Activated naive CD8-positive, alpha-beta T cell treated with anti-CD3 and anti-CD28 coated beads, Interleukin-2, amount 50 U/mL, for 24 hours (primary cell): ENCODE measurements around the gene SLC9C2.
"Not testable (repeated sequence)": the region's sequence is repeated elsewhere in the genome, so short reads cannot be mapped to it uniquely, and the experiment has no call there.

Experiments
- ATAC-seq: fragments of 150-1000 bp; cut with Tn5 transposase; one replicate; pipeline ENCODE4 v1.10.0; 2021
- DNase-seq: peaks from one replicate; pipeline ENCODE4 v3.0.0; 2021
- H3K27ac Mint-ChIP-seq: one replicate; pipeline ENCODE4 v1.8.0; 2021; ENCODE audit warnings: mild to moderate bottlenecking, mixed read lengths
- H3K27me3 Mint-ChIP-seq: one replicate; pipeline ENCODE4 v1.8.0; 2021; ENCODE audit warnings: mixed read lengths
- H3K36me3 Mint-ChIP-seq: one replicate; pipeline ENCODE4 v1.8.0; 2021; ENCODE audit warnings: low read depth, mixed read lengths
- H3K4me1 Mint-ChIP-seq: one replicate; pipeline ENCODE4 v1.8.0; 2021; ENCODE audit warnings: mixed read lengths
- H3K4me3 Mint-ChIP-seq: one replicate; pipeline ENCODE4 v1.8.0; 2021; ENCODE audit warnings: mild to moderate bottlenecking, moderate library complexity, mixed read lengths
- H3K9me3 Mint-ChIP-seq: one replicate; pipeline ENCODE4 v1.8.0; 2021; ENCODE audit warnings: mixed read lengths

Gene SLC9C2

GRCh38 chr1:173476197-173476664 is 126.6 kb downstream of the SLC9C2 start:
- H3K4me3 Mint-ChIP-seq, result peak overlapping the region; percentile 87
- no peaks in the 10 kb centered on the region for H3K27me3 Mint-ChIP-seq
- H3K27ac Mint-ChIP-seq, result peak overlapping the region; percentile 89
- H3K4me1 Mint-ChIP-seq, result peaks cover 50% of the 10 kb centered on the region
- peaks cover 31% of the 10 kb centered on the region for H3K36me3 Mint-ChIP-seq
- DNase-seq (no peak), ATAC-seq (no peak)
- peaks cover 11% of the 10 kb centered on the region for H3K9me3 Mint-ChIP-seq

GRCh38 chr1:173475564-173476196 is 127.2 kb downstream of the SLC9C2 start:
- H3K9me3 Mint-ChIP-seq, result peaks cover 11% of the 10 kb centered on the region
- ATAC-seq, result peak; percentile 30
- peak overlapping the region; percentile 69 for H3K27ac Mint-ChIP-seq
- peaks cover 50% of the 10 kb centered on the region for H3K4me1 Mint-ChIP-seq
- DNase-seq, result peak; percentile 16
- H3K36me3 Mint-ChIP-seq, result peaks cover 28% of the 10 kb centered on the region
- no peaks in the 10 kb centered on the region for H3K27me3 Mint-ChIP-seq
- H3K4me3 Mint-ChIP-seq, result peak overlapping the region; percentile 87

- peaks cover 46% of the 10 kb centered on the region for H3K4me1 Mint-ChIP-seq
- DNase-seq, H3K27me3 Mint-ChIP-seq, ATAC-seq, H3K27ac Mint-ChIP-seq: not testable (repeated sequence)
- H3K9me3 Mint-ChIP-seq, result peaks cover 16% of the 10 kb centered on the region
- H3K4me3 Mint-ChIP-seq, result peak overlapping the region; percentile 38
- peaks cover 30% of the 10 kb centered on the region for H3K36me3 Mint-ChIP-seq
Observed at GRCh38 chr1:173474780-173475421, 128.0 kb downstream of the SLC9C2 start.

GRCh38 chr1:173474097-173474779 is 128.6 kb downstream of the SLC9C2 start:
- Mint-ChIP-seq H3K27ac (no peak overlapping the region), H3K27me3 (no peaks in the 10 kb centered on the region), H3K4me1 (peaks cover 39% of the 10 kb centered on the region), H3K4me3 (peak overlapping the region; percentile 38), H3K9me3 (peaks cover 20% of the 10 kb centered on the region), H3K36me3 (peaks cover 25% of the 10 kb centered on the region)
- ATAC-seq (no peak), DNase-seq (no peak)

GRCh38 chr1:173473599-173474011 is 129.3 kb downstream of the SLC9C2 start:
- H3K36me3 Mint-ChIP-seq, result peaks cover 30% of the 10 kb centered on the region
- no peak overlapping the region for H3K27ac Mint-ChIP-seq
- H3K27me3 Mint-ChIP-seq, result no peaks in the 10 kb centered on the region
- no peak overlapping the region for H3K4me3 Mint-ChIP-seq
- peaks cover 34% of the 10 kb centered on the region for H3K4me1 Mint-ChIP-seq
- DNase-seq, result no peak
- peaks cover 26% of the 10 kb centered on the region for H3K9me3 Mint-ChIP-seq
- ATAC-seq, result no peak

- Mint-ChIP-seq H3K9me3 (peaks cover 41% of the 10 kb centered on the region), H3K27me3 (no peaks in the 10 kb centered on the region), H3K36me3 (peaks cover 45% of the 10 kb centered on the region), H3K4me3 (no peak overlapping the region), H3K4me1 (peaks cover 21% of the 10 kb centered on the region), H3K27ac (no peak overlapping the region)
- DNase-seq (no peak), ATAC-seq (no peak)
Observed at GRCh38 chr1:173470608-173471007, 132.3 kb downstream of the SLC9C2 start.

- Mint-ChIP-seq H3K4me3 (no peak overlapping the region), H3K4me1 (peaks cover 16% of the 10 kb centered on the region), H3K27ac (no peak overlapping the region), H3K9me3 (peaks cover 46% of the 10 kb centered on the region), H3K27me3 (no peaks in the 10 kb centered on the region), H3K36me3 (peaks cover 52% of the 10 kb centered on the region)
- DNase-seq (no peak), ATAC-seq (no peak)
Observed at GRCh38 chr1:173469656-173470055, 133.2 kb downstream of the SLC9C2 start.

- Mint-ChIP-seq H3K27me3 (no peaks in the 10 kb centered on the region), H3K9me3 (peaks cover 60% of the 10 kb centered on the region), H3K27ac (no peak overlapping the region), H3K4me1 (peaks cover 5% of the 10 kb centered on the region), H3K36me3 (peaks cover 69% of the 10 kb centered on the region), H3K4me3 (no peak overlapping the region)
- no peak for ATAC-seq
- DNase-seq, result no peak
Observed at GRCh38 chr1:173467426-173467825, 135.4 kb downstream of the SLC9C2 start.

- H3K27ac Mint-ChIP-seq, DNase-seq, H3K4me3 Mint-ChIP-seq, ATAC-seq, H3K27me3 Mint-ChIP-seq: not testable (repeated sequence)
- H3K36me3 Mint-ChIP-seq, result peaks cover 64% of the 10 kb centered on the region
- H3K9me3 Mint-ChIP-seq, result peaks cover 40% of the 10 kb centered on the region
- H3K4me1 Mint-ChIP-seq, result peaks cover 11% of the 10 kb centered on the region
Observed at GRCh38 chr1:173464185-173464584, 138.7 kb downstream of the SLC9C2 start.

- H3K27me3 Mint-ChIP-seq, H3K27ac Mint-ChIP-seq, DNase-seq, ATAC-seq, H3K4me3 Mint-ChIP-seq: not testable (repeated sequence)
- H3K4me1 Mint-ChIP-seq, result peaks cover 11% of the 10 kb centered on the region
- peaks cover 55% of the 10 kb centered on the region for H3K36me3 Mint-ChIP-seq
- peaks cover 30% of the 10 kb centered on the region for H3K9me3 Mint-ChIP-seq
Observed at GRCh38 chr1:173462666-173463065, 140.2 kb downstream of the SLC9C2 start.

GRCh38 chr1:173459885-173460284 is 143.0 kb downstream of the SLC9C2 start:
- no peak for DNase-seq
- Mint-ChIP-seq H3K4me1 (peaks cover 15% of the 10 kb centered on the region), H3K36me3 (peaks cover 41% of the 10 kb centered on the region), H3K27ac (no peak overlapping the region), H3K4me3 (no peak overlapping the region), H3K9me3 (peaks cover 17% of the 10 kb centered on the region), H3K27me3 (no peaks in the 10 kb centered on the region)
- no peak for ATAC-seq

- Mint-ChIP-seq H3K36me3 (peaks cover 12% of the 10 kb centered on the region), H3K9me3 (peaks cover 4% of the 10 kb centered on the region), H3K4me1 (peaks cover 23% of the 10 kb centered on the region), H3K27ac (no peak overlapping the region), H3K27me3 (no peaks in the 10 kb centered on the region), H3K4me3 (no peak overlapping the region)
- no peak for DNase-seq
- ATAC-seq, result peak; percentile 57
Observed at GRCh38 chr1:173454966-173455524, 147.8 kb downstream of the SLC9C2 start.

GRCh38 chr1:173453982-173454381 is 148.9 kb downstream of the SLC9C2 start:
- peaks cover 4% of the 10 kb centered on the region for H3K9me3 Mint-ChIP-seq
- no peak overlapping the region for H3K4me3 Mint-ChIP-seq
- no peak overlapping the region for H3K27ac Mint-ChIP-seq
- no peaks in the 10 kb centered on the region for H3K27me3 Mint-ChIP-seq
- ATAC-seq, result no peak
- H3K36me3 Mint-ChIP-seq, result peaks cover 13% of the 10 kb centered on the region
- peaks cover 17% of the 10 kb centered on the region for H3K4me1 Mint-ChIP-seq
- no peak for DNase-seq

GRCh38 chr1:173451981-173452380 is 150.9 kb downstream of the SLC9C2 start:
- ATAC-seq, result no peak

More at GRCh38 chr1:173451981-173452380, 150.9 kb downstream of the SLC9C2 start:
- H3K9me3 Mint-ChIP-seq, result peaks cover 17% of the 10 kb centered on the region
- peaks cover 24% of the 10 kb centered on the region for H3K36me3 Mint-ChIP-seq
- DNase-seq, result no peak
- H3K27ac Mint-ChIP-seq, result no peak overlapping the region
- H3K4me3 Mint-ChIP-seq, result no peak overlapping the region
- H3K4me1 Mint-ChIP-seq, result peaks cover 17% of the 10 kb centered on the region
- no peaks in the 10 kb centered on the region for H3K27me3 Mint-ChIP-seq
